GM20431 (cell line): ENCODE measurements around the gene GPR55.

Source experiments
- in situ Hi-C: fragments of 300-500 bp; cut with MseI, MboI; formaldehyde crosslinking; loops from one replicate; pipeline ENCODE4 v1.15.0; 2020; ENCODE audit warnings: low sequenced_read_pairs; ENCODE audit not compliant: unreplicated experiment

Gene GPR55

GRCh38 chr2:230952226-230952956 is 27.3 kb upstream of the GPR55 start:
- in situ Hi-C loops: no loop called here

- in situ Hi-C loops: no loop called here
Measured at GRCh38 chr2:230951396-230951795, 26.4 kb upstream of the GPR55 start.

- in situ Hi-C loops: no loop called here
Measured at GRCh38 chr2:230950874-230951339, 25.9 kb upstream of the GPR55 start.

GRCh38 chr2:230949966-230950873 is 25.2 kb upstream of the GPR55 start:
- in situ Hi-C loops: no loop called here

- in situ Hi-C loops: no loop called here
Measured at GRCh38 chr2:230947908-230948365, 22.9 kb upstream of the GPR55 start.

GRCh38 chr2:230947235-230947576 is 22.2 kb upstream of the GPR55 start:
- in situ Hi-C loops: no loop called here

GRCh38 chr2:230946429-230947234 is 21.6 kb upstream of the GPR55 start:
- in situ Hi-C loops: no loop called here

GRCh38 chr2:230944757-230945372 is 19.8 kb upstream of the GPR55 start:
- in situ Hi-C loops: no loop called here

- in situ Hi-C loops: no loop called here
Measured at GRCh38 chr2:230944123-230944653, 19.1 kb upstream of the GPR55 start.

GRCh38 chr2:230942920-230943896 is 18.2 kb upstream of the GPR55 start:
- in situ Hi-C loops: no loop called here

GRCh38 chr2:230942371-230942770 is 17.3 kb upstream of the GPR55 start:
- in situ Hi-C loops: no loop called here

GRCh38 chr2:230941202-230942180 is 16.4 kb upstream of the GPR55 start:
- in situ Hi-C loops: no loop called here

GRCh38 chr2:230940471-230940815 is 15.4 kb upstream of the GPR55 start:
- in situ Hi-C loops: no loop called here

- in situ Hi-C loops: no loop called here
Measured at GRCh38 chr2:230939691-230940470, 14.8 kb upstream of the GPR55 start.

- in situ Hi-C loops: no loop called here
Measured at GRCh38 chr2:230939066-230939591, 14.1 kb upstream of the GPR55 start.

GRCh38 chr2:230938516-230939065 is 13.5 kb upstream of the GPR55 start:
- in situ Hi-C loops: no loop called here
